Measurements from ENCODE around the gene SNRK. TPM values are rescaled to one million over a fixed set of nuclear protein-coding genes. Genes with fewer than 3 reads are reported as not detected.
A peak's percentile ranks its signal among the peaks of the same experiment; 100 is the strongest.

The SNRK gene
- total RNA-seq, 1 experiment from 2014 or later = 12.0 TPM

DNA sequence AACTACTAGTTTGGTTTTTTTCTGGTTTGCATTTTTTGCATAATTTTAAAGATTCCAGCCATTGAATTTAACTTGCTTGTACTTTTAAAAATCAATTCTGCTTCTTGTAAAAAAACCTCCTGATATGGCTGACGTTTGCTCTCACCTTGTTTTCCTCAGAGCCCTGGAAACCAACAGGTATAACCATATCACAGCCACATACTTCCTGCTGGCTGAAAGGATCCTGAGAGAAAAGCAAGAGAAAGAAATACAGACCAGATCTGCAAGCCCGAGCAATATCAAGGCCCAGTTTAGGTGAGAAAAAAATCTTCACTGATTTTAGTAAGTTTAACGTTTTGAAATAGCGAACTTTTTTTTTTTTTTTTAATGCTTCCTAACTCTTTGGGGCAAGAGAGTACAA lies 56.8 kb downstream of the SNRK start:
- Mint-ChIP-seq H3K4me3 (no peak overlapping the region), H3K27ac (peak overlapping the region; percentile 51 to 91 (median 87); a peak in 5 of 7 replicates), H3K9me3 (peaks cover 8% of the 10 kb centered on the region in 2 experiments), H3K27me3 (ENCODE audit: low read depth) (no peaks in the 10 kb centered on the region; the same call in 1 of the 2 replicates), H3K36me3 (ENCODE audit: insufficient read depth in 1 of 3, low read depth in 3 of 3) (peaks cover 30 to 66% (median 45%) of the 10 kb centered on the region in 3 experiments), H3K4me1 (peaks cover 21 to 32% of the 10 kb centered on the region in 2 experiments)
- no peak overlapping the region for H2BK15ac ChIP-seq (ENCODE audit: low read depth, low read length)
- H2AK5ac ChIP-seq (ENCODE audit: insufficient read length, low read length) = no peak overlapping the region
- no peak overlapping the region for H3T11ph ChIP-seq (ENCODE audit: low read length)
- H3K4me1 ChIP-seq (ENCODE audit: insufficient read depth, low read length) = no peaks in the 10 kb centered on the region; the same call in 1 of the 2 replicates
- H3K4ac ChIP-seq (ENCODE audit: low read depth, low read length) = no peak overlapping the region
- H3K27ac ChIP-seq (ENCODE audit: insufficient read length, low read depth, low read length) = no peak overlapping the region
- no peaks in the 10 kb centered on the region for H3K27me3 ChIP-seq (ENCODE audit: insufficient read depth, low read length)
- no peak overlapping the region for H2BK12ac ChIP-seq (ENCODE audit: insufficient read length, low read depth, low read length)
- no peaks in the 10 kb centered on the region for H3K23me2 ChIP-seq (ENCODE audit: insufficient read length, low read depth, low read length, poor library complexity, severe bottlenecking)
- H3K4me2 ChIP-seq (ENCODE audit: insufficient read depth, insufficient read length, low read length) = no peak overlapping the region
- H3K18ac ChIP-seq (ENCODE audit: insufficient read length, low read depth, low read length) = no peak overlapping the region
- H4K8ac ChIP-seq (replicated peaks; ENCODE audit: insufficient read length, low read depth, low read length) = no peak overlapping the region
- no peak overlapping the region for H2BK20ac ChIP-seq (ENCODE audit: low read depth, low read length, poor library complexity, severe bottlenecking)
- no peak overlapping the region for H2AFZ ChIP-seq (ENCODE audit: low read length)
- H3K9me3 ChIP-seq (ENCODE audit: control insufficient read depth, low read depth, low read length) = peaks cover 3% of the 10 kb centered on the region
- H3K79me1 ChIP-seq (ENCODE audit: insufficient read depth, low read depth, low read length, poor library complexity, severe bottlenecking) = no peaks in the 10 kb centered on the region
- H2BK120ac ChIP-seq (ENCODE audit: low read depth, low read length, poor library complexity, severe bottlenecking) = no peak overlapping the region
- no peak overlapping the region for H2BK5ac ChIP-seq (ENCODE audit: insufficient read length, low read length)
- no peaks in the 10 kb centered on the region for H4K20me1 ChIP-seq (ENCODE audit: control insufficient read depth, insufficient read depth, insufficient read length)
- H3K14ac ChIP-seq (ENCODE audit: insufficient read depth, low read length) = no peak overlapping the region
- WGBS (ENCODE audit: extremely low coverage, insufficient read length, low lambda C conversion rate) = no CpG with 5 or more reads among the region's 4 CpGs
- H4K5ac ChIP-seq (ENCODE audit: insufficient read length, low read depth, low read length) = no peak overlapping the region
- DNase-seq = no peak
- no peaks in the 10 kb centered on the region for H3K79me2 ChIP-seq (ENCODE audit: insufficient read depth, low read length)
- H3K23ac ChIP-seq (ENCODE audit: insufficient read length, low read depth, low read length) = no peak overlapping the region
- H4K91ac ChIP-seq (ENCODE audit: insufficient read length, low read depth, low read length) = no peak overlapping the region
- no peak overlapping the region for H3K56ac ChIP-seq (ENCODE audit: insufficient read length, low read depth, low read length)
- TF ChIP-seq, protein P1, sequence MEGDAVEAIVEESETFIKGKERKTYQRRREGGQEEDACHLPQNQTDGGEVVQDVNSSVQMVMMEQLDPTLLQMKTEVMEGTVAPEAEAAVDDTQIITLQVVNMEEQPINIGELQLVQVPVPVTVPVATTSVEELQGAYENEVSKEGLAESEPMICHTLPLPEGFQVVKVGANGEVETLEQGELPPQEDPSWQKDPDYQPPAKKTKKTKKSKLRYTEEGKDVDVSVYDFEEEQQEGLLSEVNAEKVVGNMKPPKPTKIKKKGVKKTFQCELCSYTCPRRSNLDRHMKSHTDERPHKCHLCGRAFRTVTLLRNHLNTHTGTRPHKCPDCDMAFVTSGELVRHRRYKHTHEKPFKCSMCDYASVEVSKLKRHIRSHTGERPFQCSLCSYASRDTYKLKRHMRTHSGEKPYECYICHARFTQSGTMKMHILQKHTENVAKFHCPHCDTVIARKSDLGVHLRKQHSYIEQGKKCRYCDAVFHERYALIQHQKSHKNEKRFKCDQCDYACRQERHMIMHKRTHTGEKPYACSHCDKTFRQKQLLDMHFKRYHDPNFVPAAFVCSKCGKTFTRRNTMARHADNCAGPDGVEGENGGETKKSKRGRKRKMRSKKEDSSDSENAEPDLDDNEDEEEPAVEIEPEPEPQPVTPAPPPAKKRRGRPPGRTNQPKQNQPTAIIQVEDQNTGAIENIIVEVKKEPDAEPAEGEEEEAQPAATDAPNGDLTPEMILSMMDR (conservative IDR thresholded peaks at IDR 0.05) = no peak
- peak overlapping the region; percentile 16 for H3K9ac ChIP-seq (ENCODE audit: extremely low read depth, insufficient read length, low read length)
